Endothelial cell of umbilical vein (primary cell): ENCODE data around the gene DOCK7. TPM values are rescaled to one million over a fixed set of nuclear protein-coding genes. Genes with fewer than 3 reads are reported as not detected.

Experiments used
- BruUV-seq: library from RNA; stranded (reverse); fragments of 400-500 nt; replicated peaks from 2 replicates; lab custom pipeline; 2021; lab: Mats Ljungman, UMichigan
- CTCF ChIA-PET: fragments of 300-600, 350-600 bp; sonication (Branson Sonifier 250); formaldehyde crosslinking; loops from one replicate; lab custom pipeline; 2021; ENCODE audit warnings: antibody characterized with exemption, inconsistent platforms; lab: Charles Lee
- POLR2A ChIA-PET: fragments of 300-600, 350-600 bp; sonication (Branson Sonifier 250); formaldehyde crosslinking; loops from one replicate; lab custom pipeline; 2021; ENCODE audit warnings: antibody characterized with exemption, inconsistent platforms; lab: Charles Lee
- DNase-seq: peaks from one replicate; pipeline ENCODE4 v3.0.0-alpha.2; 2011; ENCODE audit warnings: low read depth, low spot score
- FAIRE-seq: peaks from 2 replicates; lab custom pipeline; 2011; peaks lifted over from hg19 to GRCh38; lab: Jason Lieb, UNC
- H2AFZ ChIP-seq: 2 replicates; pipeline ENCODE4 v1.6.0; 2012; ENCODE audit warnings: low read depth, low read length, control low read depth, inconsistent platforms
- H3K27ac ChIP-seq: 2 replicates; pipeline ENCODE4 v1.5.1; 2011; ENCODE audit warnings: low read depth, mild to moderate bottlenecking, control low read depth, low read length, moderate library complexity; ENCODE audit not compliant: insufficient read depth
- H3K27me3 ChIP-seq, 2 experiments: 2 replicates each; pipeline versions ENCODE4 v1.6.0 to v1.6.1; 2011; ENCODE audit warnings: low read length in 2 of 2, mixed read lengths in 1 of 2; ENCODE audit not compliant: control insufficient read depth in 2 of 2, insufficient read depth in 2 of 2
- H3K36me3 ChIP-seq, 2 experiments: 2 replicates in 1 of 2; 3 replicates in 1 of 2; pipeline ENCODE4 v1.5.1; 2011; ENCODE audit warnings: low read length in 2 of 2, mild to moderate bottlenecking in 1 of 2, moderate library complexity in 1 of 2; ENCODE audit not compliant: control insufficient read depth in 2 of 2, insufficient read depth in 2 of 2; ENCODE audit errors: extremely low read depth in 1 of 2
- H3K4me1 ChIP-seq: 3 replicates; pipeline ENCODE4 v1.5.1; 2011; ENCODE audit warnings: mild to moderate bottlenecking, low read length; ENCODE audit not compliant: control insufficient read depth, insufficient read depth; ENCODE audit errors: extremely low read depth
- H3K4me2 ChIP-seq: 2 replicates; pipeline ENCODE4 v1.6.1; 2011; ENCODE audit warnings: low read length, control low read depth, mixed read lengths; ENCODE audit not compliant: insufficient read depth
- H3K4me3 ChIP-seq, 3 experiments: fragments of 200-600 bp in 1 of 3; sonication (generic), shearing (Covaris generic) in 1 of 3; replicated peaks in 1 of 3; 2 replicates each; pipeline ENCODE4 v1.5.1; 2011 to 2016; ENCODE audit warnings: control low read depth in 3 of 3, low read length in 3 of 3, mild to moderate bottlenecking in 2 of 3, inconsistent platforms in 1 of 3, low read depth in 1 of 3, moderate library complexity in 1 of 3; ENCODE audit not compliant: insufficient read depth in 1 of 3
- H3K79me2 ChIP-seq: 2 replicates; pipeline ENCODE4 v1.6.0; 2012; ENCODE audit warnings: low read length, inconsistent platforms; ENCODE audit not compliant: control insufficient read depth, insufficient read depth
- H3K9ac ChIP-seq: replicated peaks from 2 replicates; pipeline ENCODE3; 2011; ENCODE audit warnings: low read length, control low read depth; ENCODE audit not compliant: insufficient read depth; ENCODE audit errors: extremely low read depth
- H3K9me1 ChIP-seq: replicated peaks from 3 replicates; pipeline ENCODE4 v1.6.0; 2011; ENCODE audit warnings: mild to moderate bottlenecking, low read length; ENCODE audit not compliant: control insufficient read depth, insufficient read depth; ENCODE audit errors: extremely low read depth
- H3K9me3 ChIP-seq: replicated peaks from 2 replicates; pipeline ENCODE4 v1.5.1; 2012; ENCODE audit warnings: low read length, inconsistent platforms; ENCODE audit not compliant: control insufficient read depth, insufficient read depth
- H4K20me1 ChIP-seq: replicated peaks from 2 replicates; pipeline ENCODE3; 2011; ENCODE audit warnings: mild to moderate bottlenecking, low read length; ENCODE audit not compliant: control insufficient read depth, insufficient read depth; ENCODE audit errors: extremely low read depth
- EZH2 ChIP-seq: IDR thresholded peaks from 2 replicates; pipeline ENCODE4 v1.6.1; 2012; ENCODE audit warnings: borderline replicate concordance, low read depth, mild to moderate bottlenecking, moderate library complexity, low read length, inconsistent platforms; ENCODE audit not compliant: severe bottlenecking
- FOS ChIP-seq: IDR thresholded peaks from 2 replicates; pipeline ENCODE4 v1.6.1; 2011; ENCODE audit warnings: mild to moderate bottlenecking, low read length, moderate library complexity, borderline replicate concordance; ENCODE audit not compliant: insufficient read depth
- GATA2 ChIP-seq: IDR thresholded peaks from 2 replicates; pipeline ENCODE4 v1.7.0; 2011; ENCODE audit warnings: low read depth, mild to moderate bottlenecking, moderate library complexity, mixed read lengths, low read length; ENCODE audit not compliant: insufficient read length, insufficient read depth
- JUN ChIP-seq: IDR thresholded peaks from 2 replicates; pipeline ENCODE4 v1.6.1; 2011; ENCODE audit warnings: borderline replicate concordance, low read depth; ENCODE audit not compliant: insufficient read length, insufficient read depth
- MYC ChIP-seq: IDR thresholded peaks from one replicate; pipeline ENCODE4 v1.6.1; 2011; ENCODE audit warnings: mild to moderate bottlenecking, low read depth, low read length
- POLR2A ChIP-seq: IDR thresholded peaks from 2 replicates; pipeline ENCODE4 v1.6.1; 2012; ENCODE audit warnings: low read depth, mild to moderate bottlenecking, control low read depth, low read length
- POLR2AphosphoS5 ChIP-seq: IDR thresholded peaks from 2 replicates; pipeline ENCODE4 v1.6.1; 2012; ENCODE audit warnings: low read depth, mild to moderate bottlenecking, control low read depth, low read length, moderate library complexity; ENCODE audit not compliant: insufficient read depth
- dilution Hi-C: fragments of 300-500 bp; cut with MboI; formaldehyde crosslinking; loops from one replicate; pipeline ENCODE4 v1.15.0; 2019; ENCODE audit warnings: low sequenced_read_pairs; ENCODE audit not compliant: extremely low pct_ligation_motif_present
- intact Hi-C: fragments of 100-400 bp; cut with micrococcal nuclease; formaldehyde crosslinking; loops from one replicate; pipeline ENCODE4 v1.10.0; 2022
- polyA plus RNA-seq, 4 experiments: library from polyadenylated mRNA; depleted of rRNA in 3 of 4; stranded (reverse) in 3 of 4; unstranded in 1 of 4; fragments of >200 nt; gene quantifications; 2 replicates each; pipeline versions ENCODE4 v1.2.1 to v1.2.3, GENCODE V29; 2011 to 2012; ENCODE audit warnings: missing spikeins in 1 of 4
- total RNA-seq: library from RNA; stranded (reverse); gene quantifications from 2 replicates; pipeline ENCODE4 v1.2.3, GENCODE V29; 2021
- TF ChIP-seq, protein P1 (sequence below): IDR thresholded peaks from 2 replicates; pipeline ENCODE4 v1.6.1; 2011; ENCODE audit not compliant: insufficient read depth, insufficient read length
- TF ChIP-seq, protein P2 (sequence below), 2 donors: IDR thresholded peaks; 1 replicate in 1 of 2; 2 replicates in 1 of 2; pipeline ENCODE4 v1.5.1; 2011; ENCODE audit warnings: low read length in 2 of 2, mild to moderate bottlenecking in 2 of 2, moderate library complexity in 2 of 2, control low read depth in 1 of 2, inconsistent platforms in 1 of 2, low read depth in 1 of 2; ENCODE audit not compliant: insufficient read depth in 1 of 2; ENCODE audit errors: extremely low read depth in 1 of 2

The DOCK7 gene
- total and polyA plus RNA-seq, 2 donors (not counting 3 experiments of a cell fraction or from before 2014, with no cell fraction given), result 9.4 to 31.9 TPM

DNA sequence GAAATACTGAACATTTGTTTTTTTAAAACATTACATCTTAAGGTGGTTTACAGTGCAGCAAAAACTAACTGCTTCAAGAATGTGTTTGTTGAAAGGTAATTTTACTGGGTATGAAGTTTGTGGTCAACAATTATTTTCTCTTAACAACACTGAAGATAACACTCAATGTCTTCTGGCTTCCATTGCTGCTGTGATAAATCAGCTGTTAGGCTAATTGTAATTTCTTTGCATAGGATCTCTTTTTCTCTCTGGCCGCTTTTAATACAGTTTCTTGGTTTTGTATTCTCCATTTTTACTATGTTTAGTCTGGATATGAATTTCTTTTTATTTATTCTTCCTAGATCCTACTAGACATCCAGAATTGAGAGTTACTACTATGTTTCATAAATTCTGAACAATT lies 44.9 kb downstream of the DOCK7 start:
- ChIA-PET CTCF (no interaction called here), POLR2A (no interaction called here)
- TF ChIP-seq, protein P1, sequence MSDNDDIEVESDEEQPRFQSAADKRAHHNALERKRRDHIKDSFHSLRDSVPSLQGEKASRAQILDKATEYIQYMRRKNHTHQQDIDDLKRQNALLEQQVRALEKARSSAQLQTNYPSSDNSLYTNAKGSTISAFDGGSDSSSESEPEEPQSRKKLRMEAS, result no peak
- TF ChIP-seq MYC, result no peak
- TF ChIP-seq FOS, result no peak
- TF ChIP-seq EZH2, result no peak
- TF ChIP-seq, protein P2, sequence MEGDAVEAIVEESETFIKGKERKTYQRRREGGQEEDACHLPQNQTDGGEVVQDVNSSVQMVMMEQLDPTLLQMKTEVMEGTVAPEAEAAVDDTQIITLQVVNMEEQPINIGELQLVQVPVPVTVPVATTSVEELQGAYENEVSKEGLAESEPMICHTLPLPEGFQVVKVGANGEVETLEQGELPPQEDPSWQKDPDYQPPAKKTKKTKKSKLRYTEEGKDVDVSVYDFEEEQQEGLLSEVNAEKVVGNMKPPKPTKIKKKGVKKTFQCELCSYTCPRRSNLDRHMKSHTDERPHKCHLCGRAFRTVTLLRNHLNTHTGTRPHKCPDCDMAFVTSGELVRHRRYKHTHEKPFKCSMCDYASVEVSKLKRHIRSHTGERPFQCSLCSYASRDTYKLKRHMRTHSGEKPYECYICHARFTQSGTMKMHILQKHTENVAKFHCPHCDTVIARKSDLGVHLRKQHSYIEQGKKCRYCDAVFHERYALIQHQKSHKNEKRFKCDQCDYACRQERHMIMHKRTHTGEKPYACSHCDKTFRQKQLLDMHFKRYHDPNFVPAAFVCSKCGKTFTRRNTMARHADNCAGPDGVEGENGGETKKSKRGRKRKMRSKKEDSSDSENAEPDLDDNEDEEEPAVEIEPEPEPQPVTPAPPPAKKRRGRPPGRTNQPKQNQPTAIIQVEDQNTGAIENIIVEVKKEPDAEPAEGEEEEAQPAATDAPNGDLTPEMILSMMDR (IDR thresholded peaks at IDR 0.05; ENCODE audit: extremely low read depth in 1 of 2, insufficient read depth in 1 of 2, low read depth in 1 of 2, low read length in 2 of 2), result no peak
- TF ChIP-seq POLR2A, result no peak
- no peak for TF ChIP-seq JUN
- no peak for TF ChIP-seq POLR2AphosphoS5
- TF ChIP-seq GATA2, result no peak
- Histone ChIP-seq H3K27me3 (no peaks in the 10 kb centered on the region), H3K4me1 (no peaks in the 10 kb centered on the region), H3K4me3 (no peak overlapping the region), H3K27ac (no peak overlapping the region), H3K9me3 (no peaks in the 10 kb centered on the region), H3K36me3 (peaks cover 0 to 5% of the 10 kb centered on the region in 2 experiments), H3K4me2 (no peak overlapping the region), H4K20me1 (no peaks in the 10 kb centered on the region), H3K79me2 (no peaks in the 10 kb centered on the region), H2AFZ (no peak overlapping the region), H3K9me1 (no peaks in the 10 kb centered on the region), H3K9ac (no peak overlapping the region)
- FAIRE-seq, result no peak
- intact Hi-C loops (loop anchor here (5.0 kb wide), 1 partner anchor 34 kb away; no protein-coding TSS in a partner anchor), dilution Hi-C loops (no loop called here)
- no TSS peak for BruUV-seq
- no peak for DNase-seq
